Inferior parietal cortex (tissue), 1 donor: ENCODE measurements around the gene PHLDB3.
A peak's percentile ranks its signal among the peaks of the same experiment; 100 is the strongest.
"Not testable (repeated sequence)": the region's sequence is repeated elsewhere in the genome, so short reads cannot be mapped to it uniquely, and the experiment has no call there.

Experiments
- DNase-seq: peaks from one replicate; pipeline ENCODE4 v3.0.0-alpha.2; 2016; ENCODE audit errors: extremely low spot score

The PHLDB3 gene

DNA sequence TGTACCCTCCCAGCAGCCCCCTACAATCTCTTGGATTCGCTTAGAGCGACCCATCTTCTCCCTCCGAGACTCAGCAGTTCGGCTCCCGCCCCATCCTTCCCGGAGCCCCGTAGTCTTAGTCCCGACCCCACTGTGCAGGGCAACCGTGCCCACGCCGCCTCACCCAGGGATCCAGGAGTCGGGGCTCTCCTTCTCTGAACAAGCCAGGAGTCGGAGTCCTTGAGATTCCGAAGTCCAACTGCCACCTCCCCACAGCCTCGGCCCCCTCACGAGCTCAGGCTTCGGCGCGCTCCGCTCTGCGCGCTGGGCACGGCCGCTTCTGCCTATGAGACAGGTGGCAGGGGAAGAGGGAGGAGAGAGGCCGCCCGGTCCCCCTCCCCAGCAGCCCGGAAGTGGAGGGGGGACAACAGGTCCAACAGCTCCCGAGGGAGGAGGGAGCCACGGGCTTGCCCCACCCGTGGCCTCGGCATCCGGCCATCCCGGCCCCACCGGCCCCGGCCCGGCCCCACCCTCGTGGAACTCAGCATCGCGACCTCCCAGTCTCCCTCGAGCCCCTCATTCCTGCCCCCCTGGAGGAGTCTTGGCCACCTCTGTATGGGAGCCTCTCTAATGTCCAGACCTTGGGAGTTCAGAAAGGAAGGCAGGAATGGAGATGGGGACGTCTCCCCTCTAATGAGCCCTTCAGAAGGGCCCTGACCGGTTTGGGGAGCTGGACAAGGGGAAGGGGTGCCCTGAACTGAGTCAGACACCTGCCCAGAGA lies at the start of gene PHLDB3:
Gene PHLDB3, minus strand, starts transcription at position 321 of the 760 bp plus-strand sequence. CDS start 628 bp downstream, outside the sequence.
- no peak for DNase-seq

GRCh38 chr19:43553656-43554055 lies 49.1 kb upstream of the PHLDB3 start:
- DNase-seq, result no peak

DNA sequence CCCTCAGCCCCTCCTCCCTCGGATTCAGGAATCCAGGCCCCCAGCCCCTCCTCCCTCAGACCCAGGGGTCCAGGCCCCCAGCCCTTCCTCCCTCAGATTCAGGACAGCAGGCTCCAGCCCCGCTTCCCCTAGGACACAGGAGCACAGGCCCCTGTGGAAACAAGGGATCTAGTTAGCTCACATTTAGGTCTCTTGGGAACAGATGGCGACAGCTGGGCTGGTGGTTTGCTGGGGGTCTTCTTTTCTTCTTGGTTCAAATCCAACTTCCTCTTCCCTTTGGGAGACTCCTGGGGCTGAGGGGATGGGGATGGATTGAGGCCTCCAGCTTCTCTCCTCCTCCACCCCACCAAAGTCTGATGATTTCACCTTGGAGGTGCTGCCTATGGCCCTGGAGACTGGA lies 48.1 kb upstream of the PHLDB3 start:
- DNase-seq, result no peak

DNA sequence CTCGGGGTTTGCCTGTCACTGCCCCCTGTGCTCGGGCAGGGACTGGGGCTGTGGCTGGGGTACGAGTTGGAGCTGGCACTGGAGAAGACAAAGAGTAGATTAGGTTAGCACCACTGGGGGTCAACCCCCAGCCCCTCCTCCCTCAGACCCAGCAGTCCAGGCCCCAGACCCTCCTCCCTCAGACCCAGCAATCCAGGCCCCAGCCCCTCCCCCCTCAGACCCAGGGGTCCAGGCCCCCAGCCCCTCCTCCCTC lies 47.6 kb upstream of the PHLDB3 start:
- DNase-seq, result no peak

DNA sequence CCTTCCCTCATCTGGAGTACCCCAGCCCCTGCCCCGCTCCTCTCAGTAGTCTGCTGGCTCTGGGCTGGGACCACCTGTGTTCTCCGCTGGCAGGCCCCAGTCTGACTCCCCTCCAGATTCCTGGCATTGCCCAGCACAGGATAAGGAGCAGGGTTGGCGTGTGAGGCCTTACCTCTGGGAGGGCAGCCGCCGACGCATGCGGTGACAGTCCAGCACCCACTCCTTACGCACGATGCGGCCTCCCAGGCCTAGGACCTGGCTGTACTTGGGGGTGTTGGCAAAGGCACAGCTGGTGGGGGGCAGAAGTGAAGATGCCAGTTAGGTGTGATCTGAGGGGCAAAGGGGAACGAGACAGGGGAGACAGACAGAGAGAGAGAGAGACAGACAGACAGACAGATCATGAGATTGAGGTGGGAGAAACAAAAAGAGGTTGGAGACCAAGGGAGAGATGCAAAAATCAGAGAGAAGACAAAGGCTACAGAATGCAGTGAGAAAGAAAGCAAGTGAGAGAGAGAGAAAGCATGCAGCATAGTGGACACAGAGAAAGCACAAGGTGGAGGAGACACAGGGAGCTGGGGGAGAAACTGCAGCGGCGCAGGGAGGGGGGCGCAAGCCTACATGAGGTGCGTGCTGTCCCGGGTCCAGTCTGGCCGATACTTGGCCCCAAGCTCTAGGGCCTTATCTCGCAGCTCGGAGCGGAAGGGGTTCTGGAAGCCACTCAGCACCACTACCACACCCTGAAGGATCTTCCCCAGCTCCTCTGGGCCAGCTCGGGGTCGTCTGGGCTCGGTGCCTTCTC lies 47.1 kb upstream of the PHLDB3 start:
- no peak for DNase-seq

DNA sequence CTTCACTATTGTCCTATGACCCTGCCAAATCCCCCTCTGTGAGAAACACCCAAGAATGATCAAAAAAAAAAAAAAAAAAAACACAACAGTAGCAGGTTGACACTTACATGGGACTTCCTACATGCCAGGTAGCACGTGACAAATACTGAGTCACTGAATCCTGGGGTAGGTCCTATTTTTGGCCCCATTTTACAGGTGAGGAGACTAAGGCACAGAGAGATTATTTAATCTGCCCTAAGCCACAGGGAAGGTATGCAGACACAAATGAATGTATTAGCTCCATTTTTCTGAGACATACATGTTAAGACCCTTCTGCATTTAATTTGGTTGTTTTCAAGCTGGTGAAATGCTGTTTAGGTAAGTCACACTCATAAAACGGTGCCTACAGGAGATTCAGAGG lies 44.2 kb upstream of the PHLDB3 start:
- DNase-seq, result no peak

- DNase-seq, result not testable (repeated sequence)
These were observed 43.4 kb upstream of the PHLDB3 start for GRCh38 chr19:43547926-43548325.

DNA sequence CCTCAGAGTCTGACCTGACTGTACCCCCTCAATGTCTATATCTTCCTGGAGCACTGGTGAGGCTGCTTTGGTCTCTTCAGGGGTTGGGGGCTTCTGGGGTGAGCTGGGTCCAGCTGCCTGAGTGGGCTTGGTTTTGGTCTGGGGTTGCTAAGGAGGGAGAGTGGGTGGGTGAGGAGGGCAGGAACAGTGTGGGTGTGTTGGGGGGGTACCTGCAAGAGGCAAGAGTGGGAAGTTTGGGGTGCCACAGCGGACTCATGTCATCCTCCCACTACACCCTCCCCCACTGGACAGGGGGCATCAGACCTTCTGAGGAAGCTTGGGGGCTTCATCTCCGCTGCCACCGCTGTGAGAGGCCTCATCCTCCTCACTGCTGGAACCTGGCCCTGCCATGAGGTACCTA lies 42.0 kb upstream of the PHLDB3 start:
- no peak for DNase-seq

- no peak for DNase-seq
These were observed 41.4 kb upstream of the PHLDB3 start for GRCh38 chr19:43545981-43546380.

- DNase-seq, result no peak
These were observed 40.7 kb upstream of the PHLDB3 start for GRCh38 chr19:43545276-43545675.

GRCh38 chr19:43544077-43544476 lies 39.5 kb upstream of the PHLDB3 start:
- DNase-seq, result no peak

DNA sequence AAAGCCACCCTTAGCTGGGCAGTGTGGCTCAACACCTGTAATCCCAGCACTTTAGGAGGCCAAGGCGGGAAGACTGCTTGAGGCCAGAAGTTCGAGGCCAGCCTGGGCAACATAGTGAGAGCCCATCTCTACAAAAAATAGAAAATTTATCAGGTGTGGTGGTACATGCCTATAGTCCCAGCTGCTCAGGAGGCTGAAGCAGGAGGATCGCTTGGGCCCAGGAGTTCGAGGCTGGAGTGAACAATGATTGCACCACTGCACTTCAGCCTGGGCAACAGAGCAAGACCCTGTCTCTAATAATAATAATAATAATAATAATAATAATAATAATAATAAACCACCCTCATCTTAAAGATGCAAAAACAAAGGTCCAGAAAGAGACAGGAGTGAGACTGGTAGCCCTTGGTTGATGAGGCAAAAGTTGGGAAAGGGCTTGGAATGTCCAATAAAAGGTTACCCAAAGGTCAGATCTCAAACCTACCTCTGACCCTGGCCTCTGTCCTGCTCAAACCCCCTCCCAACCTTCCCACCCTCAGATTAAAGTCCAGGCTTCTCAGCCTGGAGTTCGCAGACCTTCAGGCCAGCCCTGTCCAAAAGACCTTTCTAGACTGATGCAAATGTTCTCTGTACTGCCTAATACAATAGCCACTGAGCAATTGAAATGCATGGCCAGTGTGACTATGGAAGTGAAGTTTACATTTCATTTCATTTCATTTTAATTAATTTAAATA lies 37.5 kb upstream of the PHLDB3 start:
- DNase-seq, result no peak

DNA sequence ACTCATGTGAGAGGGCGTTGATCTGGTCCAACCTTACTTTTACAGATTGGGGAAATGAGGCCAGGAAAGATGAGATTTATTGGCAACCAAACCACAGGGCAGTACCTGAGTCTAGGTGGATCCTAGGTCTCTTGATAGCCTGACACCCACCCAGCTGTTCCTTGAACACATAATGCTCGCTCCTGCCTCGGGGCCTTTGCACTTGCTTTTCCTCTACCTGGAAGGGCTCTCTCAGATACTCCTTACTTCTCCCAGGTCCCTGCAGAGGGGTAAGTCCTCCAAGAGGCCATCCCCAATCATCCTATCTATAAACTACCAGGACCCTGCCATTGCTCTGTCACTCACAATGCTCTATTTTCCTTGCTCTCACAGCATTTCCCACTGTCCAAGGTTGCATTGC lies 35.8 kb upstream of the PHLDB3 start:
- no peak for DNase-seq

GRCh38 chr19:43538922-43539321 lies 34.4 kb upstream of the PHLDB3 start:
- no peak for DNase-seq

DNA sequence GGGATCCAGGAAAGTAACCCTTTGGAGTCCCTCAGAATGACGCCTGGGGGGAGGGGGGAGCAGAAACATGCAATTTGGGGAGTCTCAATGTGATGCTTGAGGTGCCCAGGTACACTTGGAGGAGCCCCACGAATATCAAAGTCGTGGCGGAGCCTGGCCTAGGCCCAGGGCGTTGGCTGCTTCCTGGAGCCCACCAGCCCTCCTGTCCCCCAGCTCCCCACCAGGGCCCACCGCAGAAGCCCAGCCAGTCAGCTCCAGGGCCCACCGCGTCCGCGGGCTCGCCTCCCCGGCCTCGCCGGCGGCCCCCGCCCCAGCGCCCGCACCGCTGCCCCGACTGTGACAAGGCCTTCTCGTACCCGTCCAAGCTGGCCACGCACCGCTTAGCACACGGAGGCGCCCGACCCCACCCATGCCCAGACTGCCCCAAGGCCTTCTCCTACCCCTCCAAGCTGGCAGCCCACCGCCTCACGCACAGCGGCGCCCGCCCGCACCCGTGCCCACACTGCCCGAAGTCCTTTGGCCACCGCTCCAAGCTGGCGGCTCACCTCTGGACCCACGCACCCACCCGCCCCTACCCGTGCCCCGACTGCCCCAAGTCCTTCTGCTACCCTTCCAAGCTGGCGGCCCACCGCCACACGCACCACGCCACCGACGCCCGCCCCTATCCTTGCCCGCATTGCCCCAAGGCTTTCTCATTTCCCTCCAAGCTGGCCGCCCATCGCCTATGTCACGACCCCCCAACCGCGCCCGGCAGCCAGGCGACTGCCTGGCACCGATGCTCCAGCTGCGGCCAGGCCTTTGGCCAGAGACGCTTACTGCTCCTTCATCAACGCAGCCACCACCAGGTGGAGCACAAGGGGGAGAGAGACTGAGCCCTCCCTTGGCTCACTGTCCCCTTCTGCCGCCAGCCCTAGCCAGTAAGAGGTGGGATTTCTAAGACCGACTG lies 30.5 kb upstream of the PHLDB3 start:
- no peak for DNase-seq

GRCh38 chr19:43534305-43534815 lies 29.8 kb upstream of the PHLDB3 start:
- DNase-seq, result no peak

DNA sequence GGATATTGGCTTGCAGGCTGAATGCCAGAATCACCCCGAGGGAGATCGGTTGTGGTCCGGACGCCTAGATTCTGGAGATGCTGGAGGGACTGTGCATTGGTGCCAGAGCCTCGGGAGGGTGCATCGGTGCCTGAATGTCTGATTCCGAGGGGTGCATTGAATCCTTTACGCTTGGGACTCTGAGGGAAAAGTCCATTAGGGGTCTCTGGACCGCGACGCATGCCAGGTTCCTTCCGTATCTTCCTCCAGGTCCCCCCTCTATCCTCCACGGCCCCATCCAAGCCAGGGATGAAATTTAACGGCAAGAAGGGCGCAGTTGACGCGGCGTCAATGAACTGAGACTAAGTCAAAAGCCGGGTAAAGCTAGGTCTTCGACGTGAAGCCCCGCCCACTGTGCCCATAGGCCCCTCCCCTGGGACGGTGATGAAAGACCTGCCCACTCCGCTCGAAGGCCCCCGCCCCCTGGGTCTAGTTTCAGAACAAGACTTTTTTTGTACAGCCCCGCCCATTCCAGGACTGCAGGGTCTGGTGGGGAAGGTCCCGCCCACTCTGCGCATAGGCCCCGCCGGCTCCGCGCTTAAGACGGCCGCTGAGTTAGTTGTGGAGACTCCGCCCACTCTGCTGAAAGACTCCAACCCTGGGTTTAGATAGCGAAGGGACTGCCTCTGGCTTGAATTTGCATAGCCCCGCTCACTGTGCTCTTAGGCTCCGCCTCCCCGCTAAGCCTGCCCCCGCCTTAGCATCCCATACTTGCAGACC lies 29.2 kb upstream of the PHLDB3 start:
- peak; percentile 90 for DNase-seq

GRCh38 chr19:43532962-43533545 lies 28.5 kb upstream of the PHLDB3 start, which contains the start of gene ZNF575:
TSS of gene ZNF575 (plus strand) at chr19:43533188. CDS start at chr19:43534423, 1,235 bp downstream.
- DNase-seq, result peak; percentile 92

- DNase-seq, result no peak
These were observed 28.0 kb upstream of the PHLDB3 start for GRCh38 chr19:43532571-43532961.
